NCI-H2081 (cell line): ENCODE data around the gene GOSR1.
"Not testable (repeated sequence)": the region's sequence is repeated elsewhere in the genome, so short reads cannot be mapped to it uniquely, and the experiment has no call there.

ENCODE experiments used
- DNase-seq, 2 experiments: peaks; one replicate each; lab custom pipeline; 2025; lab: John Stamatoyannopoulos, UW

GOSR1 gene

GRCh38 chr17:30477083-30477773 is at the start of gene GOSR1:
Gene GOSR1 (plus strand): TSS chr17:30477408. CDS start chr17:30477434, 26 bp downstream.
- DNase-seq, result peak; percentile 89 to 92

- DNase-seq, result no peak
Measured at GRCh38 chr17:30427611-30428010, 49.6 kb upstream of the GOSR1 start.

DNA sequence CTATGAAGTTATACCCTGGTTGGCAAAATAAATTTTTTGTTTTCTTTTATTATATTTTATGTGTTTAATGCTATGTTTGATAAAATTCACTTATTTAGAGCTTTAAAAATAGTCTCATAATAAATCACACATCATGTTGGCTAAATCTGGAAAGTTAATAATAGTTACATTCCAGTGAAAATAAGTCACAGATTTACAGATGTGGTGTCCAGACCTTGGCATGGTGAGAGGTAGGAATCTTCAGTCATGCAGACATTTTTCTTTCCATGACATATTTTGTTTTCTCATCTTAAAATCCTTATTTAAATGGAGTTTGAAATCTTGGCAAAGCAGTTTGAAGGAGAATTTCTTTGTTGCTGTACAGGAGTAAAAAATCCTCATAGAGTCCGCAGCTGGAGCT is 48.1 kb upstream of the GOSR1 start:
- no peak for DNase-seq

- DNase-seq, result peak in 1 of 2 experiments; percentile 30
Measured at GRCh38 chr17:30433514-30433913, 43.7 kb upstream of the GOSR1 start.

DNA sequence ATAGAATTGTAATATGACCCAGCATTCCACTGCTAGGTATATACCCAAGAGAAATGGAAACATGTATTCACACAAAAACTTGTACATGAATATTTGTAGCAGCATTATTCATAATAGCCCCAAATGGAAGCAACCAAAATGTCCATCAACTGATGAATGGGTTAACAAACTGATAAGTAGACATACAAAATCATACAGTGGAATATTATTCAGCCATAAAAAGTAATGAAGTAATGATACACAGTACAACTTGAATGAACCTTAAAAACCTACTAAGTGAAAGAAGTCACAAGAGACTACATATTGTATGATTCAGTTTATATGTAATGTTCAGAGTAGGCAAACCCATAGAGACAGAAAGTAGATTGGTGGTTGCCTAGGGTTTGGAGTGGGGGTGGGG is 40.5 kb upstream of the GOSR1 start:
- no peak for DNase-seq

DNA sequence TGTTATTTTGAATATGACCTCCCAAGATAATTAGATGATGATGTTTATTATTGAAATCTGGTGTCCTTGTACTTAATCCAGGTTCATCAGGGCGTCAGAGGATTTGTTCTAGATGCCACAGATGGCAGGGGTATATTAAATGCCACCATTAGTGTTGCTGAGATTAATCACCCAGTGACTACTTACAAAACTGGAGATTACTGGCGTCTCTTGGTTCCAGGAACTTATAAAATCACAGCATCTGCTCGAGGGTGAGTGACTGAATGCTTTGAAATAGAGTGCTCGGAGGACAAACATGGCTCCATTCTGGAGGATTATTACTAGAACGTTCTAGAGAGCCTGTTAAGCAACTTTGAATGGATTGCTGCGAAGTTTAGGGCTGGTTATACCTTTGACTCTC is 33.5 kb upstream of the GOSR1 start:
- no peak for DNase-seq

GRCh38 chr17:30446640-30447039 is 30.6 kb upstream of the GOSR1 start:
- DNase-seq, result not testable (repeated sequence)

GRCh38 chr17:30449480-30449879 is 27.7 kb upstream of the GOSR1 start:
- DNase-seq, result no peak

DNA sequence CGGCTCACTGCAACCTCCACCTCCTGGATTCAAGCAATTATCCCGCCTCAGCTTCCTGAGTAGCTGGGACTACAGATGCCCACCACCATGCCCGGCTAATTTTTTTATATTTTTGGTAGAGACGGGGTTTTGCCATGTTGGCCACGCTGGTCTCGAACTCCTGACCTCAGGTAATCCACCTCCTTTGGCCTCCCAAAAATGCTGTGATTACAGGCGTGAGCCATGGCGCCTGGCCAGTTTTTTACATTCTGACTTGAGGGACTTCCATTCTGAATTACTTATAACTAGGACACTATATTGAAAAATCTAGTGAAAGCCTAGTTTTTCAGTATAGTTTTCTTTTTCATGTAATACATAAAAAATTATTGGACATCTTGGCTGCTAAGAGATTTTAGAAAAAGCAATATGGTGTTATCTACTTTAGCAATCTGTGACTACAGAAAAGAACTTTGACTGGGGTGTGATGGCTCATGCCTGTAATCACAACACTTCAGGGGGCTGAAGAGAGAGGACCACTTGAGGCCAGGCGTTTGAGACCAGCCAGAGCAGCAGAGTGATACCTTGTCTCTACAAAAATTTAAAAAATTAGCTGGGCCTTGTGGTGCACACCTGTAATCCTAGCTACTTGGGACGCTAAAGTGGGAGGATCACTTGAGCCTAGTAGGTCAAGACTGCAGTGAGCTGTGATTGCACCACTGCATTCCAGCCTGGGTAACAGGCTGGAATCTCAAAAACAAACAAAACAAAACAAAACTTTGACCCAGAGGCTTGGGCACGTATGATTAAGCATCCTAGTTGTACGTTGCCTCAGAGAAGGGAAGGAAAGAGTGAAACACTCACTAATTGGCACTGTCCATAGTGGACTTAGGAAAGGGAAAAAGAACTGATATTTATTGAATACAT is 26.8 kb upstream of the GOSR1 start:
- DNase-seq, result no peak

GRCh38 chr17:30454635-30455034 is 22.6 kb upstream of the GOSR1 start:
- no peak for DNase-seq

DNA sequence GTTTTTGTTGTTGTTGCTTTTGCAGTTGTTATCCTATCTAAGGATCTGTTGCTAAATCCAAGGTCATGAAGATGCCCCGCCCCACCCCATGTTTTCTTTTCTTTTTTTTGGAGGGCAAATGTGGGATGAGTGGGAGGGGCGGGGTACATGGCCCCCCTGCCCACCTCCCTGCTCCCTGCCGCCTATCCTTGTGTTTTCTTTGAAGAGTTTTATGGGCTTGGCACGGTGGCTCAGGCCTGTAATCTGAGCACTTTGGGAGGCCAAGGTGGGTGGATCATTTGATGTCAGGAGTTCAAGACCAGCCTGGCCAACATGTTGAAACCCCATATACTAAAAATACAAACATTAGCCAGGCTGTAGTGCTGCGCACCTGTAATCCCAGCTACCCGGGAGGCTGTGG is 18.8 kb upstream of the GOSR1 start:
- no peak for DNase-seq

DNA sequence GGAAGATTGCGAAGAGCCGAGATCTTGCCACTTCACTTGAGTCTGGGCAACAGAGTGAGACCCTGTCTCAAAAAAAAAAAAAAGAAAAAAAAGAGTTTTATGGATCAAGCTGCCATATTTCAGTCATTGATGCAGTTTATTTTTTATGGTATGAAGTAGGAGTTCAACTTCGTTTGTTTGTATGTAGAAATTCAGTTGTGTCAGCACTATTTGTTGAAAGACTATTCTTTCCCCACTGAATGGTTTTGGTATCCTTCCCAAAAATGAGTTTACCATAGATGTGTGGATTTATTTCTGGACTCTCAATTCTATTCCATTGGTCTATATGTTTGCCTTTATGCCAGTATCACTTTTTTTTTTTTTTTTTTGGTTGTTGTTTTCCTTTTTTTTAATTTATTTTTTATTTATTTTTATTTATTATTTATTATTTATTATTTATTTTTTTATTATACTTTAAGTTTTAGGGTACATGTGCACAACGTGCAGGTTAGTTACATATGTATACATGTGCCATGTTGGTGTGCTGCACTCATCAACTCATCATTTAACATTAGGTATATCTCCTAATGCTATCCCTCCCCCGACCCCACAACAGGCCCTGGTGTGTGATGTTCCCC is 18.3 kb upstream of the GOSR1 start:
- not testable (repeated sequence) for DNase-seq

DNA sequence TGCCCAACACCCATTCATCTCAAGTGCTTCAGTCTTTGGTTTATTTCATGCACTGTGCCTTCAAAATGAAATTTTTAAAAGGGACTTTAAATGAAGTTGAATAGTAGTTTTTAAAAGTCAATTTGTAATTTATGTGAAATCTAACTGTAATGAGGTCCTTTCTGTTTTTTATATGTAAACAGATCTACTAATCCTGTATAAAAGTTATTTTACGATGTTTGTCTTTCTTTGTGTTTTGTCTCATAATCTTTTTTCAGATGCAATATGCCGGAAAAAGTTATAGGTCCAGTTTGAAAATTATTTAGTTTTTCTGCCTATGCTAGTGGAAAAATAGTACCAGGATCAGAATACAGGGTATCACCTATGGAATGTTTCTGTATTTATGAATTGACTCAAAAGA is 8.7 kb upstream of the GOSR1 start:
- no peak for DNase-seq

- no peak for DNase-seq
Measured at GRCh38 chr17:30472238-30472890, 4.8 kb upstream of the GOSR1 start.

GRCh38 chr17:30475206-30475605 is 2.0 kb upstream of the GOSR1 start:
- DNase-seq, result no peak

DNA sequence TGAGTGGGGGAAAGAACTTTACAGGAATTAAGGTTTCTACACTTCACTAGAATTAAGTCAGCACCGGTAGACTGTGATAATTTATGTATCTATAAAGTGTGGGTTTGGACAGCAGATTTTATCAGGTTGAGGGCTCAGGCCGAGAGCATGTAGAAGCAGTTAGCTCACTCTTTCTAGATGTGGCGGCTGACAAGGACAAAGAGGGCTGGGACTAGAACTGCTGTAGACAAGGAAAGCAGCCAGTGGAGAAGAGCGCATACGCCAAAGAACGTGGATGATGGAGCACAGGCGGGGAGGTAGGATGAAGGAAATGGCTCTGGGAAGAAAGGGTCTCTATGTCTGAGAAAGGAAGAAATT is 504 bp upstream of the GOSR1 start:
- DNase-seq, result no peak

- DNase-seq, result no peak
Measured at GRCh38 chr17:30477774-30478115, 537 bp downstream of the GOSR1 start.

GRCh38 chr17:30482555-30482954 is 5.3 kb downstream of the GOSR1 start:
- DNase-seq, result no peak

GRCh38 chr17:30483159-30483558 is 6.0 kb downstream of the GOSR1 start:
- DNase-seq, result no peak

- no peak for DNase-seq
Measured at GRCh38 chr17:30493780-30494179, 16.6 kb downstream of the GOSR1 start.

DNA sequence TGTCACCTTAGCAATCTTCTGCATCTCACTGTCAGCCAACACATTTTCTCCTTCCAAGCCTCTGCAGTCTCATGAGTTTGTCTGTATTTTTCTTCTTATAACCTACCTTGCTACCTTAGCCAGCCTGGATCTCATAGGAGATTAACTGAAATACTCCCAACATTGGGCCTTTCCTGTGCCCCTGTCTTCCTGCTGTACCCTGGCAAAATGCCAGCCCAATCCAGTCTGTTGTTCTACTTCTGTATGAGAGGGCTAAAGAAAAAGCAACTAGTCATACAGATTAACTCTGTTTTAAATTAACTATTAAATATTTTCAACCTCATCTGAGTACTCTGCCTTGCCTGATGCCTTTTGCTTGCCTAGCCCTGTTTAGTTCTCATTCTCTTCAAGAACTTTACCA is 18.4 kb downstream of the GOSR1 start:
- no peak for DNase-seq

DNA sequence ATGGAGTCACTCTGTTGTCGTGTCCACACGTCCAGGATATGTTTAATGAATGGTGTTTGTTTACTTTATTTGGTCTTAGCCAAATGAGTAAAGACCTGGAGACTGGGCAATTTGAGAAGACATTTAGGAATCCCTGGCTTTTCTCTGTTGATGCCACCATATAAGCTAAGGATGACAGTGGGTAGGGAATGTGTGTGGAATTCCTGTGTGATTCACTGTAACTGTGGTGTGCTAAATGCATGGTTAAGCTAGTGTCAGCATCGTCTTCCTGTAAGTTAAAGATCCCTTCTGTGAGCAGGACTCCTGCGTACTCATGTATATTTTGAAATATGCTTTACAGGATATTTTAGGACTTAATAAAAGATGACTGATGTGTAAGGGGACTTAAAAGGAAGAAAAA is 26.4 kb downstream of the GOSR1 start:
- no peak for DNase-seq
